ENCODE results near the gene SLC38A10.

- TF ChIP-seq POLR2A (IDR thresholded peaks at IDR 0.05; ENCODE audit: borderline replicate concordance, extremely low read depth, insufficient read depth, insufficient read length) (no peak), CTCF (IDR thresholded peaks at IDR 0.05 in 2 of 3, conservative IDR thresholded peaks at IDR 0.05 in 1 of 3; ENCODE audit: borderline replicate concordance in 1 of 3, insufficient read depth in 1 of 3, low read depth in 2 of 3, low read length in 2 of 3) (no peak), TCF7L2 (IDR thresholded peaks at IDR 0.05; ENCODE audit: borderline replicate concordance, extremely low read depth, insufficient read depth, insufficient read length) (no peak), SIN3A (IDR thresholded peaks at IDR 0.05; ENCODE audit: low read depth) (no peak), POLR2AphosphoS5 (IDR thresholded peaks at IDR 0.05; ENCODE audit: low read depth, low read length) (no peak), MAX (IDR thresholded peaks at IDR 0.05) (no peak), ZNF274 (IDR thresholded peaks at IDR 0.05; ENCODE audit: low read depth, low read length) (no peak), ZBTB33 (IDR thresholded peaks at IDR 0.05; ENCODE audit: extremely low read depth, insufficient replicate concordance, low read length) (no peak)
These were observed 36.5 kb upstream of the SLC38A10 start for GRCh38 chr17:81331527-81332043.
